Naive thymus-derived CD8-positive, alpha-beta T cell (primary cell): ENCODE data around the gene SPRING1. TPM values are rescaled to one million over a fixed set of nuclear protein-coding genes. Genes with fewer than 3 reads are reported as not detected.

Experiments
- ATAC-seq, 2 donors: fragments of 150-1000 bp; cut with Tn5 transposase in 1 of 2; sonication (Bioruptor Pico), chemical (Tn5 transposase) in 1 of 2; 1 replicate in 1 of 2; 2 replicates in 1 of 2; pipeline ENCODE4 v1.10.0; 2021; ENCODE audit warnings: mild to moderate bottlenecking in 2 of 2, moderate library complexity in 2 of 2
- POLR2A ChIA-PET: fragments of 350-600 bp; sonication (Branson Sonifier 250); formaldehyde crosslinking; loops from one replicate; lab custom pipeline; 2021; ENCODE audit warnings: antibody characterized with exemption; lab: Charles Lee
- DNase-seq, 10 donors: peaks; one replicate each; pipeline versions ENCODE4 v3.0.0 to v3.0.0-alpha.2; 2020 to 2022
- H3K27ac Mint-ChIP-seq, 10 donors: one replicate each; pipeline ENCODE4 v1.8.0; 2020 to 2022; ENCODE audit warnings: mild to moderate bottlenecking in 10 of 10, mixed read lengths in 10 of 10, moderate library complexity in 4 of 10, inconsistent platforms in 1 of 10
- H3K27me3 Mint-ChIP-seq, 5 donors: one replicate each; pipeline ENCODE4 v1.8.0; 2021 to 2022; ENCODE audit warnings: mixed read lengths in 5 of 5
- H3K36me3 Mint-ChIP-seq, 3 donors: one replicate each; pipeline ENCODE4 v1.8.0; 2020 to 2022; ENCODE audit warnings: mixed read lengths in 3 of 3, mild to moderate bottlenecking in 2 of 3, inconsistent platforms in 1 of 3
- H3K4me1 Mint-ChIP-seq, 4 donors: one replicate each; pipeline ENCODE4 v1.8.0; 2021 to 2022; ENCODE audit warnings: mixed read lengths in 4 of 4
- H3K4me3 Mint-ChIP-seq, 10 donors: one replicate each; pipeline ENCODE4 v1.8.0; 2020 to 2022; ENCODE audit warnings: mild to moderate bottlenecking in 10 of 10, mixed read lengths in 10 of 10, moderate library complexity in 6 of 10, inconsistent platforms in 1 of 10
- H3K9me3 Mint-ChIP-seq, 9 donors: one replicate each; pipeline ENCODE4 v1.8.0; 2020 to 2022; ENCODE audit warnings: mixed read lengths in 9 of 9, mild to moderate bottlenecking in 3 of 9, inconsistent platforms in 1 of 9, moderate library complexity in 1 of 9
- polyA plus RNA-seq, 3 donors: library from polyadenylated mRNA; unstranded; fragments of 300-500 nt; fragmentation: Illumina TruSeq; gene quantifications; one replicate each; pipeline ENCODE4 v1.2.3, GENCODE V29; 2021
- total RNA-seq, 8 experiments: library from RNA in 2 of 8; stranded (reverse) in 2 of 8; gene quantifications; one replicate each; pipeline ENCODE4 v1.2.3 and lab custom pipeline; 2021 to 2026

Gene SPRING1
- total and polyA plus RNA-seq, 5 experiments from 2014 or later: 14.6 to 24.2 (median 18.9) TPM

DNA sequence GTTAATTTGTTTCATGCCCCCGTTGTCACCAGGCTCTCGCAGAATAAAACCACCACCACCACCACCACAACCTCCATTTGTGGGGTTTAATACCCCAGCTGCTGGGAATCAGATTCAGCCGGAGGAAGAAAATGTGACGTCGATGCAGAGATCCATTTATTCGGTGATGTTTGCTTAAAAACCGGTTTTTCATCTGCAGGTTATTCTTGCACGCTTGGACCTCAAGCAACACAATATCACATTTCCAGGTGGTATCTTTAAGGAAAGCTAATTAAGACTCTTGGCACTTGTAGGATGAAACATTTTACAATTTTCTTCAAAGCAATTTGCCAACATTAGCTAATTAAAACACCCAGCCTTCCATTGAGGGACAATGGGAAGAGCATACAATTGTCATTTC lies 39.8 kb downstream of the SPRING1 start:
- H3K4me3 Mint-ChIP-seq: no peak overlapping the region
- ATAC-seq (no peak), DNase-seq (no peak)
- H3K27me3 Mint-ChIP-seq: peaks cover 12 to 40% (median 25%) of the 10 kb centered on the region in 5 donors
- POLR2A ChIA-PET: no interaction called here
- H3K4me1 Mint-ChIP-seq: peaks cover 3 to 30% (median 14%) of the 10 kb centered on the region in 4 donors
- no peaks in the 10 kb centered on the region for H3K36me3 Mint-ChIP-seq
- no peak overlapping the region for H3K27ac Mint-ChIP-seq
- H3K9me3 Mint-ChIP-seq: no peaks in the 10 kb centered on the region

DNA sequence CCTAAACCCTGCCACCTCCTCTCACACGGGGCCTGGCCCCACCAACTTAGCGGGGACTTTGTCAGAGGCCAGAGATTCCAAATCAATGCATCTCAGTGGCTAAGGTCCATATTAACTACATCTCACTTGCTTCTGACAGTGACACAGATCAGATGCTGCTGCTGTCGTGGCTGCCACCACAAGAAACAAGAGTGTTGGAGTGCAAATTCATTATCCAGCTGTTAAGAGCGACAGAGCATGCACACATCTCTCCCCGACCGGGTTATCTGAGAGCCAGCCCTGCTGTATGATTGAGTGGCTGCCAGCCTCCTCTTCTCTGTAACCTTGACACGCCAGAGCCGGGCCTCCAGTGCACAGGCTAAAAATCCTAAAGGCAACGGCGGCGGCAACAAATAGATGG lies 40.2 kb downstream of the SPRING1 start:
- DNase-seq (no peak), ATAC-seq (no peak)
- Mint-ChIP-seq H3K4me3 (no peak overlapping the region), H3K36me3 (no peaks in the 10 kb centered on the region), H3K27me3 (peaks cover 15 to 41% (median 27%) of the 10 kb centered on the region in 5 donors), H3K27ac (peak overlapping the region in 2 of 10 donors; percentile 24 to 52), H3K4me1 (peaks cover 3 to 33% (median 16%) of the 10 kb centered on the region in 4 donors), H3K9me3 (no peaks in the 10 kb centered on the region)
- POLR2A ChIA-PET: no interaction called here

DNA sequence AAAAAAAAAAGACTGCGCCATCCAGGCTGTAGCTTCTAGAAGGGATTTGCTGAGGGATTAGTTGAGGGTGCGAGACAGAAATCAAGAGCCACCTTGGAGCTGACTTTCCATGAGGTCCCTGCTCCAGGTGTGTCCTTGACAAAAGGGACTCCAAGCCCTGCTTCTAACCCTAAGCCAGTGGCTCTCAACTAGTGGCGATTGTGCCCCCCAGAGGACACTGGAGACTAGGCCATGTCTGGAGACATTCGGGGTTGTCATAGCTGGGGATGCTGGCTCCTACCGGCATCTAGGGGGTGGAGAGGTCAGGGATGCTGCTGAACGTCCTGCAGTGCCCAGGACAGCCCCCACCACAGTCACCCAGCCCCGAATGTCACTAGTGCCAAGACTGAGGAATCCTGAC lies 40.6 kb downstream of the SPRING1 start:
- Mint-ChIP-seq H3K4me1 (peaks cover 3 to 35% (median 18%) of the 10 kb centered on the region in 4 donors), H3K27ac (peak overlapping the region in 1 of 10 donors; percentile 24), H3K27me3 (peaks cover 17 to 45% (median 29%) of the 10 kb centered on the region in 5 donors), H3K4me3 (no peak overlapping the region), H3K9me3 (no peaks in the 10 kb centered on the region), H3K36me3 (no peaks in the 10 kb centered on the region)
- ATAC-seq (no peak), DNase-seq (no peak)
- POLR2A ChIA-PET: no interaction called here

DNA sequence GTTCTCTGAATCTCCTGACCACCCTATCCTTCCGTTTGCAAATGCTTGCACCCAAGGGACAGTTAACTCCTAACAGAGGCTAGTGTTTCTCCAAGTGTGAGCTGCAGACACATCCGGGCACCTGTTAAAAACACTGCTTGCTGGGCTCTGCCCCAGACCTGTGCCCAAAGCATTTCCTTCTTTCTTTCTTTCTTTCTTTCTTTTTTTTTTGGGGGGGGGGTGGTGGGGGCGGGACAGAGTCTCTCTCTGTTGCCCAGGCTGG lies 42.5 kb downstream of the SPRING1 start:
- Mint-ChIP-seq H3K27me3 (peaks cover 22 to 55% (median 33%) of the 10 kb centered on the region in 5 donors), H3K27ac (no peak overlapping the region), H3K36me3 (no peaks in the 10 kb centered on the region), H3K4me3 (peak overlapping the region in 1 of 10 donors; percentile 66), H3K9me3 (no peaks in the 10 kb centered on the region), H3K4me1 (peaks cover 3 to 35% (median 18%) of the 10 kb centered on the region in 4 donors)
- no peak for ATAC-seq
- POLR2A ChIA-PET: no interaction called here
- no peak for DNase-seq

DNA sequence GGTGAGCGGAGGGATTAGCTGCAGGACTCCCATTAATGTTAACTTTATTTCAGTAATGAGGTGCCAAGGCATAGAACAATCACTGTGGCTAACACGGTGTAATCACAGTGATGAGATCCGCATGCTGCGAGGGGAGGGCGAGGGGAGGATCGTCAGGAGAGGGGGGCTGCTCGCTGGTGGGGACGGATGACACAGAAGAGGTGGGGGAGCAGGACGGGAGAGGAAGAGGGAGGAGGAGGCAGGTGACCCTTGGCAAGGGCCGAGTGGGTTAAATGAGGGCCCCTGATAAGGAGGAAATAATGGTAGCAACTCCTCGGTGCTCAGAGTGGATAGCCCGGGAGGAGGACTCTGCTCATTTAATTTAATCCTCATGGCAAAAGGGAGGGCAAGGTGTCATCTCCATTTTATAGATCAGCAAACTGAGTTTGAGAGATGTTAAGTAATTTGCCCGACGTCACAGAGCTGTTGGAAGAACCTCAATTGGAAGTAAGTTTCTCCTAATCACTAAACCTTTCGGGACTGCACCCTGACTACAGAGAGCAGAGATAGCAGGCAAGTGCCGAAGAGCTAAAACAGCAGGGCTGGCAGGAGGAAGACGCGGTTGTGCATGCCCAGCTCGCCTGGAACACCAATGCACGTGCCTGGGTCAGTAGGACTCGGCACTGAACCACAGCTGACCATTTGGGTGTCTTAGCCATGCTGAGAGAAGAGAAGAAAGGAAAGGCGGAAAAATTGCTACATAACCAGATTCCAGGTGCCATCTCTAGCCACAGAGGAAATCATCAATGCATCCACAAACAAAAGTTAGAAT lies 43.0 kb downstream of the SPRING1 start:
- Mint-ChIP-seq H3K27ac (peak overlapping the region in 1 of 10 donors; percentile 74), H3K27me3 (peaks cover 22 to 55% (median 33%) of the 10 kb centered on the region in 5 donors), H3K4me1 (peaks cover 3 to 35% (median 18%) of the 10 kb centered on the region in 4 donors), H3K9me3 (no peaks in the 10 kb centered on the region), H3K4me3 (peak overlapping the region in 3 of 10 donors; percentile 34 to 66 (median 48)), H3K36me3 (no peaks in the 10 kb centered on the region)
- POLR2A ChIA-PET: no interaction called here
- DNase-seq: no peak
- ATAC-seq: no peak

DNA sequence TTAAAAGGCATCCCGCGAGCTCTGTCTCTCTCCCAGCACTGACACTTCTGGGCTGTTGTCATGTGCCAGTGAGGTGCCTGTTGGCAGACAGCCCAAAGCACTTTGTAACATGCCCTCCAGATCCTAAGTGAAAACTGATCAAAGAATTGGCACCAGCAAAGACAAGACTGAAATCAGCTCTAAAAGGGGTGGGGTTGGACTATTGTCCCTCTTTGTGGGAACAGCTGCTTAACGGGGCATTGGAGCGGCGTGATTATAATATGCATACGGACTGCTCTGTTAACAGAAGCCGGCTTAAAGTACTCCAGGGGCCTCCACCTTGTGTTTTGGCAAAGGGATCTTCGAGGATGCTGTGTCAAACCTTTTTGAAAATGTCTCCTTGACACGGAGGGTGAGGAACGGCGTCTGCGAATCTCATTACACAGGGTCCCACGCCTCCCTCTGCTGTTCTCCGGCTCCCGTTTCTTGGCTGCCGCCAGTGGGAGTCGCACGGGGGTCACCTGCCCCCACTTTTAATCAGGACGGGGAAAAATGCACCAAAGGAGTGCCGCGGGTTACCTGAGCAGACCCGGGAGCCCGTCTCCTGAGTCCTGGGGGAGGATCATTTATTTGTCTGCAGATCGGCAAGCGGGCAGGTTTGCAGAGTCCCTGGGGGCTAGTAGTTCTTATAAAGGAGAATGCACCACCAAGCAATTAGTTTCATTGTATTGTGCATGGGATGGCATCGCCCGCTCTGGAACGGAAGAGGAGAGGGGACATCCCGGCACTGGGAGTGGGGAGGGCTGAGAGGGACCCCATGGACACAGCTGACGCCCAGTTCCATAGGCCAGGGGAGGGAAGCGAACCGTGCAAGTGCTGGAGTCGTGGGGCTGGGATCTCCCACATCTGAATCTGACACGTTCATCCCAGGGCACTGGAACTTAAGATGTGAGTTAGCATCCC lies 44.3 kb downstream of the SPRING1 start:
- Mint-ChIP-seq H3K4me3 (peak overlapping the region in 5 of 10 donors; percentile 5 to 66 (median 61)), H3K4me1 (peaks cover 3 to 35% (median 18%) of the 10 kb centered on the region in 4 donors), H3K27me3 (peaks cover 22 to 55% (median 33%) of the 10 kb centered on the region in 5 donors), H3K9me3 (no peaks in the 10 kb centered on the region), H3K36me3 (no peaks in the 10 kb centered on the region), H3K27ac (peak overlapping the region in 1 of 10 donors; percentile 9)
- POLR2A ChIA-PET: no interaction called here
- no peak for ATAC-seq
- DNase-seq: no peak

DNA sequence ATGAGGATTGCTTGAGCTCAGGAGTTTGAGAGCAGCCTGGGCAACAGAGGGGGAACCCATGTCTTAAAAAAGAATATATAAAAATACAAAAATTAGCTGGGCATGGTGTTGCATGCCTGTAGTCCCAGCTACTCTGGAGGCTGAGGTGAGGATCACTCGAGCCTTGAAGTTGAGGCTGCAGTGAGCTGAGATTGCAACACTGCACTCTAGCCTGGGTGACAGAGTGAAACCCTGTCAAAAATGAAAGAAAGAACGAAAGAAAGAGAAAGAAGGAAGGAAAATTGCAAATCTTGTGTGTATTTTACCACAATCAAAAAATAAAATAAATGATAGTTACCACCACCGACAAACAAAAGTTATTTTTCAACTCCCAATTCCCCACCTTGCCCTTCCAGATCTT lies 45.3 kb downstream of the SPRING1 start:
- no peak for ATAC-seq
- H3K36me3 Mint-ChIP-seq: no peaks in the 10 kb centered on the region
- H3K4me1 Mint-ChIP-seq: peaks cover 3 to 35% (median 18%) of the 10 kb centered on the region in 4 donors
- no peak for DNase-seq
- no peak overlapping the region for H3K27ac Mint-ChIP-seq
- POLR2A ChIA-PET: interaction anchor here (0.7 kb wide), 1 partner anchor 17 kb away, joined by 6 read pairs; no protein-coding TSS in a partner anchor
- peaks cover 22 to 55% (median 33%) of the 10 kb centered on the region in 5 donors for H3K27me3 Mint-ChIP-seq
- H3K9me3 Mint-ChIP-seq: no peaks in the 10 kb centered on the region
- no peak overlapping the region for H3K4me3 Mint-ChIP-seq

DNA sequence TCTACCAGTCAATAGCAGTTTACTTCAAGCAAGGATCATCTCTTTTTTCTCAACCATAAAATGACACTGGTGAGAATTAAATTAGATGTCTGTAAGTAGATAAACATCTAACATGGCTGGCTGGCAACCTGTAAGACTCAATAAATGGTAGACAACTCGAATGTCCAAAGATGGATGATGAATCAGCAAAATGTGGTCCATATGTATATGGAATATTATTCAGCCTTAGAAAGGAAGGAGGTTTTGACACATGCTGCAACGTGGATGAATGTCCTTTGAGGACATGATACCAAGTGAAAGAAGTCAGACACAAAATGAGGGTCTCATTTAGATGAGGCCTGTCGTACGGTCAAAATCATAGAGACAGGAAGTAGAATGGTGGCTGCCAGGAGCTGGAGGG lies 46.2 kb downstream of the SPRING1 start:
- H3K4me1 Mint-ChIP-seq: peaks cover 3 to 35% (median 20%) of the 10 kb centered on the region in 4 donors
- H3K4me3 Mint-ChIP-seq: no peak overlapping the region
- POLR2A ChIA-PET: no interaction called here
- no peaks in the 10 kb centered on the region for H3K9me3 Mint-ChIP-seq
- H3K27ac Mint-ChIP-seq: no peak overlapping the region
- H3K27me3 Mint-ChIP-seq: peaks cover 22 to 53% (median 33%) of the 10 kb centered on the region in 5 donors
- DNase-seq (no peak), ATAC-seq (no peak)
- H3K36me3 Mint-ChIP-seq: no peaks in the 10 kb centered on the region

DNA sequence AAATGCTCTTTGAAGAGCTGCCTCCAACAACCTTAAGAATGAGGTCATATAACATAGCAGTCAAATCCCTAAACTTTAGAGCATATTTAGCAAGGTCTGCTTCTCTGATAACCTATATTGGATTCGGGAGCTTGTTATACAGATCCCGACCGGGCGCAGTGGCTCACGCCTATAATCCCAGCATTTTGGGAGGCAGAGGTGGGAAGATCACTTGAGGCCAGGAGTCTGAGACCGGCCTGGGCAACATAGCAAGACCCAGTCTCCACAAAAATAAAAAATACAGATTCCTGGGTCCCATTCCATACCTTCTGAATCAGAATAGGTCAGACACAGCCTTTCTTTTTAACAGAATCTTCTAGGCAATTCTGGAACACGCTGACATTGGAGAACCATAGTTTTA lies 46.7 kb downstream of the SPRING1 start:
- no peak overlapping the region for H3K27ac Mint-ChIP-seq
- H3K4me3 Mint-ChIP-seq: no peak overlapping the region
- H3K27me3 Mint-ChIP-seq: peaks cover 20 to 48% (median 29%) of the 10 kb centered on the region in 5 donors
- peaks cover 3 to 32% (median 20%) of the 10 kb centered on the region in 4 donors for H3K4me1 Mint-ChIP-seq
- H3K36me3 Mint-ChIP-seq: no peaks in the 10 kb centered on the region
- H3K9me3 Mint-ChIP-seq: no peaks in the 10 kb centered on the region
- ATAC-seq: no peak
- no peak for DNase-seq
- POLR2A ChIA-PET: no interaction called here

DNA sequence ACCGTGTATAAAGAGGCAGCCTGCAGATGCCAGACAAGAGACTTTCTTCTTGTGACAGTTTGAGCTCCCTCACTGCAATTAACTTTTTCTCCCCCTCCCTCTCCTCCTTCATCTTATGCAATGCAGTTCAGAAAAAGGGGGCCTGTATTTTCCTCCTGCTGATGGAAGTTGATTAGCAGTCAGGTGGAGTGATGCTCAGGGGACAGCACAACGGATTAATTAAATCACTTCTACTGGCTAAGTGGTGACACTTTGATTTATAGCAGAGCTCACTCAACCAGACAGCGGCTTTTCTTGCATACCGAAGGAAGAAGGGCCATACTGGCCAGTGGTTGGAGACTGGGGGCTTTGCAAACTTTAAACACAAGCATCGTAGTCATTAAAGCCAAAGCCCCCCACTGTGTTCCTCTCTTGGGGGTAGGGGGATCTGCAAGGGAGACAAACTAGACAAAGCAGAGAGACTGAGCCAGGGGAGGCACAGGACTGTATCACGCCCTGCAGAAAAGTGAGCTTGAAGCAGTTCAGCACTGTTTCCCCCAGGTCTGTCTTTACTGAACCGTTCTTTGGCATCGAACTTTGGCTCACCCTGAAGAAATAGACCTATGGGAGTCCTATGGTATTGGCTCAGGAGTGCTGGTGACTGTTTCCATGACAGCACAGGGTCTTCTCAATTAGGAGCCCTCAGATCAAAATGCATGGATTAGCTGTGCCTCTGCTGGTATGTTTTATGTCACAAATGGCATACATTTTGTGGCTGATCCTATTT lies 47.7 kb downstream of the SPRING1 start:
- H3K27me3 Mint-ChIP-seq: peaks cover 15 to 39% (median 25%) of the 10 kb centered on the region in 5 donors
- POLR2A ChIA-PET: interaction anchor here (0.6 kb wide), 1 partner anchor 48 kb away, joined by 4 read pairs; the partner anchor contains the start of genes RNFT2 and SPRING1

DNA sequence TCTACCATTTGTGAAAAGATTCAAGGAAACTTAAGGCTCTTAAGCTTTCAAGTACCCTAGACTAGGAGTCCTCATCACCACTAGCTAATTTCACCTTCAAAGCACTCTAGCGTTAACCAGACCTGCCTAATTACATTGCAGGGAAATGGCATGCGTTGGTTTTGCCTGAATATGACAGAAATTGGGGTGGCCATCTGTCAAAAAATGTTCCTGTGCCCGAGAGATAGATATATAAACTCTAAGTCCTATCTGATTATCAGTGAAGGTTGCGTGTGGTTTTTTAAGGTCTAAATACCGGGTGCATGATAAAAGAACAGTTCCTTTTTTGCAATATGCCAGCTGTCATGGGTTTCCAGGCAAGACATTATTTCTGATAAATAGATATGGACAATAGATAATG lies 48.3 kb downstream of the SPRING1 start:
- H3K9me3 Mint-ChIP-seq: no peaks in the 10 kb centered on the region
- ATAC-seq (no peak), DNase-seq (no peak)
- peaks cover 3 to 18% (median 15%) of the 10 kb centered on the region in 4 donors for H3K4me1 Mint-ChIP-seq
- H3K36me3 Mint-ChIP-seq: no peaks in the 10 kb centered on the region
- peaks cover 8 to 33% (median 18%) of the 10 kb centered on the region in 5 donors for H3K27me3 Mint-ChIP-seq
- H3K4me3 Mint-ChIP-seq: no peak overlapping the region
- POLR2A ChIA-PET: no interaction called here
- H3K27ac Mint-ChIP-seq: no peak overlapping the region

More for the DNA sequence above, 47.7 kb downstream of the SPRING1 start:
- H3K4me1 Mint-ChIP-seq: peaks cover 3 to 25% (median 19%) of the 10 kb centered on the region in 4 donors
- no peak overlapping the region for H3K27ac Mint-ChIP-seq
- H3K36me3 Mint-ChIP-seq: no peaks in the 10 kb centered on the region
- no peaks in the 10 kb centered on the region for H3K9me3 Mint-ChIP-seq
- ATAC-seq (no peak), DNase-seq (no peak)
- no peak overlapping the region for H3K4me3 Mint-ChIP-seq
